Measurements from ENCODE around the gene GUCD1.

GUCD1 gene

GRCh38 chr22:24501301-24502005 lies 53.5 kb downstream of the GUCD1 start:
- DNase-seq: no peak

- no peak for DNase-seq
These were observed 54.6 kb downstream of the GUCD1 start for GRCh38 chr22:24500277-24500820.

GRCh38 chr22:24499706-24500276 lies 55.1 kb downstream of the GUCD1 start:
- no peak for DNase-seq

- no peak for DNase-seq
These were observed 56.1 kb downstream of the GUCD1 start for GRCh38 chr22:24498824-24499223.

- DNase-seq: no peak
These were observed 57.1 kb downstream of the GUCD1 start for GRCh38 chr22:24497841-24498258.

GRCh38 chr22:24496661-24497060 lies 58.3 kb downstream of the GUCD1 start:
- no peak for DNase-seq

GRCh38 chr22:24496234-24496633 lies 58.7 kb downstream of the GUCD1 start:
- DNase-seq: no peak

GRCh38 chr22:24495365-24495675 lies 59.6 kb downstream of the GUCD1 start:
- DNase-seq: no peak

- DNase-seq: no peak
These were observed 60.2 kb downstream of the GUCD1 start, which contains the start of gene UPB1 for GRCh38 chr22:24494528-24495364. TSS of gene UPB1 (plus strand) at chr22:24495332. CDS start at chr22:24495404, 72 bp downstream.

GRCh38 chr22:24494167-24494527 lies 60.8 kb downstream of the GUCD1 start:
- DNase-seq: no peak

GRCh38 chr22:24492391-24492790 lies 62.5 kb downstream of the GUCD1 start:
- DNase-seq: no peak
